K562 (cell line): ENCODE results near the gene ASS1. TPM values are rescaled to one million over a fixed set of nuclear protein-coding genes. Genes with fewer than 3 reads are reported as not detected.
A peak's percentile ranks its signal among the peaks of the same experiment; 100 is the strongest.

ENCODE experiments used
- ATAC-seq: fragments of 200-7000 bp; cut with Tn5 transposase; 3 replicates; pipeline ENCODE4 v1.9.1; 2020; ENCODE audit warnings: moderate library complexity
- BruUV-seq: library from RNA; stranded (reverse); fragments of 400-500 nt; replicated peaks from 2 replicates; lab custom pipeline; 2021; lab: Mats Ljungman, UMichigan
- CTCF ChIA-PET: fragments of 300-600 bp; formaldehyde crosslinking; extraction: SDS; loops from one replicate; lab custom pipeline; 2021; ENCODE audit warnings: low intra/inter-chr PET ratio; lab: Yijun Ruan, JAX
- POLR2A ChIA-PET: fragments of 300-600, 350-650 bp; sonication (Branson Sonifier 250); formaldehyde crosslinking; extraction: SDS; loops from one replicate; lab custom pipeline; 2021; ENCODE audit warnings: antibody characterized with exemption, inconsistent platforms; lab: Yijun Ruan, JAX
- DNase-seq, 4 experiments: peaks; one replicate each; pipeline versions ENCODE4 v3.0.0 to v3.0.0-alpha.2; 2011 to 2018; ENCODE audit warnings: low spot score in 3 of 4, mixed read lengths in 3 of 4; ENCODE audit errors: extremely low read depth in 1 of 4
- FAIRE-seq: peaks from 2 replicates; lab custom pipeline; 2011; peaks lifted over from hg19 to GRCh38; lab: Jason Lieb, UNC
- H2AFZ ChIP-seq: 2 replicates; pipeline ENCODE4 v1.6.0; 2011; ENCODE audit warnings: low read depth, low read length, control low read depth, inconsistent platforms
- H3K27ac ChIP-seq: fragments of 200-600 bp; 3 replicates; pipeline ENCODE4 v1.8.0; 2011; ENCODE audit warnings: low read depth, mild to moderate bottlenecking, control low read depth, inconsistent platforms, low read length, moderate library complexity, mixed read lengths; ENCODE audit errors: extremely low read depth
- H3K27me3 ChIP-seq, 2 experiments: fragments of 300-600 bp in 1 of 2; 2 replicates in 1 of 2; 3 replicates in 1 of 2; pipeline versions ENCODE4 v1.6.0 to v1.8.0; 2011; ENCODE audit warnings: inconsistent platforms in 2 of 2, low read length in 2 of 2, mild to moderate bottlenecking in 1 of 2, mixed read lengths in 1 of 2, moderate library complexity in 1 of 2; ENCODE audit not compliant: control insufficient read depth in 2 of 2, insufficient read depth in 2 of 2
- H3K36me3 ChIP-seq: fragments of 300-600 bp; 3 replicates; pipeline ENCODE4 v1.8.0; 2011; ENCODE audit warnings: mild to moderate bottlenecking, low read length, inconsistent platforms; ENCODE audit not compliant: control insufficient read depth, insufficient read depth
- H3K4me1 ChIP-seq, 2 experiments: fragments of 200-600 bp in 1 of 2; replicated peaks in 1 of 2; 2 replicates in 1 of 2; 3 replicates in 1 of 2; pipeline versions ENCODE4 v1.5.1 to v1.8.0; 2011; ENCODE audit warnings: inconsistent platforms in 2 of 2, low read length in 2 of 2, mild to moderate bottlenecking in 1 of 2, mixed read lengths in 1 of 2, moderate library complexity in 1 of 2; ENCODE audit not compliant: control insufficient read depth in 2 of 2, insufficient read depth in 2 of 2
- H3K4me2 ChIP-seq: 2 replicates; pipeline ENCODE4 v1.6.1; 2011; ENCODE audit warnings: low read length, control low read depth, inconsistent platforms, mixed read lengths; ENCODE audit not compliant: insufficient read depth
- H3K4me3 ChIP-seq: fragments of 200-600 bp; sonication (generic), shearing (Covaris generic); 2 replicates; pipeline ENCODE4 v1.5.1; 2016; ENCODE audit warnings: control low read depth, inconsistent platforms
- H3K79me2 ChIP-seq: fragments of 200-600 bp; 3 replicates; pipeline ENCODE4 v1.8.0; 2011; ENCODE audit warnings: low read length, inconsistent platforms; ENCODE audit not compliant: control insufficient read depth, insufficient read depth
- H3K9ac ChIP-seq, 2 experiments: 2 replicates each; pipeline versions ENCODE4 v1.6.0 to v1.6.1; 2011; ENCODE audit warnings: low read depth in 2 of 2, low read length in 2 of 2, control low read depth in 1 of 2, inconsistent platforms in 1 of 2, mild to moderate bottlenecking in 1 of 2, mixed read lengths in 1 of 2; ENCODE audit not compliant: insufficient read depth in 1 of 2
- H3K9me1 ChIP-seq: one replicate; pipeline ENCODE4 v1.6.0; 2011; ENCODE audit warnings: inconsistent platforms, mild to moderate bottlenecking, low read length, moderate library complexity; ENCODE audit not compliant: control insufficient read depth, insufficient read depth
- H3K9me3 ChIP-seq: replicated peaks from 2 replicates; pipeline ENCODE4 v1.5.1; 2011; ENCODE audit warnings: low read depth, low read length, inconsistent platforms; ENCODE audit not compliant: control insufficient read depth, insufficient read depth
- H4K20me1 ChIP-seq: replicated peaks from 2 replicates; pipeline ENCODE4 v1.6.1; 2011; ENCODE audit warnings: low read length, inconsistent platforms, mixed read lengths; ENCODE audit not compliant: control insufficient read depth, insufficient read depth
- CHCHD3 ChIP-seq: fragments of 250-450 bp; sonication (Bioruptor Pico); IDR thresholded peaks from 2 replicates; pipeline ENCODE4 v2.1.2; 2022; ENCODE audit warnings: mild to moderate bottlenecking
- EP400 ChIP-seq: fragments of 450-650 bp; IDR thresholded peaks from 2 replicates; pipeline ENCODE4 v1.6.1; 2017; ENCODE audit warnings: antibody characterized with exemption, mild to moderate bottlenecking, moderate library complexity
- EWSR1 ChIP-seq: fragments of 450-650 bp; IDR thresholded peaks from 2 replicates; pipeline ENCODE4 v1.6.1; 2018; ENCODE audit warnings: borderline replicate concordance, mild to moderate bottlenecking, low read depth, moderate library complexity; ENCODE audit not compliant: partially characterized antibody
- FOS ChIP-seq: IDR thresholded peaks from 3 replicates; pipeline ENCODE4 v1.6.1; 2011; ENCODE audit not compliant: insufficient read length; ENCODE audit errors: extremely low read depth
- KDM4B ChIP-seq, 2 experiments: fragments of 450-650 bp in 1 of 2; sonication (generic) in 1 of 2; IDR thresholded peaks; 2 replicates each; pipeline ENCODE4 v1.6.1; 2016 to 2017; ENCODE audit warnings: borderline replicate concordance in 2 of 2, antibody characterized with exemption in 1 of 2, low read depth in 1 of 2, mild to moderate bottlenecking in 1 of 2
- MIER1 ChIP-seq: fragments of 450-650 bp; IDR thresholded peaks from 2 replicates; pipeline ENCODE4 v1.6.1; 2016; ENCODE audit warnings: antibody characterized with exemption, mild to moderate bottlenecking, low read depth
- MXI1 ChIP-seq: IDR thresholded peaks from 2 replicates; pipeline ENCODE4 v1.6.1; 2011; ENCODE audit warnings: low read depth, mild to moderate bottlenecking, improper control_type of control experiment, low read length
- NCOA4 ChIP-seq: fragments of 450-650 bp; IDR thresholded peaks from 2 replicates; pipeline ENCODE4 v1.6.1; 2018; ENCODE audit warnings: mild to moderate bottlenecking; ENCODE audit not compliant: partially characterized antibody
- NR1H2 ChIP-seq: sonication (generic); formaldehyde crosslinking; IDR thresholded peaks from 2 replicates; pipeline ENCODE4 v1.4.0; 2020; ENCODE audit warnings: mild to moderate bottlenecking, missing genetic modification reagents
- PHF20 ChIP-seq: fragments of 450-650 bp; IDR thresholded peaks from 2 replicates; pipeline ENCODE4 v1.6.1; 2018; ENCODE audit not compliant: partially characterized antibody
- RHOXF2B ChIP-seq: fragments of 250-450 bp; sonication (Bioruptor Pico); conservative IDR thresholded peaks from 2 replicates; pipeline ENCODE4 v1.5.1; 2021
- SMARCC2 ChIP-seq: fragments of 450-650 bp; IDR thresholded peaks from 2 replicates; pipeline ENCODE4 v1.6.1; 2017; ENCODE audit warnings: antibody characterized with exemption, moderate library complexity, mild to moderate bottlenecking, low read depth
- TAL1 ChIP-seq: fragments of 450-650 bp; IDR thresholded peaks from 2 replicates; pipeline ENCODE4 v1.6.1; 2016; ENCODE audit warnings: mild to moderate bottlenecking
- ZNF589 ChIP-seq: fragments of 200-800 bp; sonication (Bioruptor generic); IDR thresholded peaks from 2 replicates; pipeline ENCODE4 v1.6.1; 2016; ENCODE audit warnings: low read depth, missing genetic modification characterization, missing compliant biosample characterization
- WGBS: fragments of 100-300 bp; shearing (Covaris generic); methylation state at CpG from one replicate; pipeline ENCODE4 v1.1.6; 2016; ENCODE audit warnings: low coverage, mixed read lengths; ENCODE audit not compliant: insufficient coverage; ENCODE audit errors: missing lambda C conversion rate; 5-methylcytosine and 5-hydroxymethylcytosine counted together
- in situ Hi-C: fragments of 300-500 bp; cut with MboI; formaldehyde crosslinking; loops from 4 replicates; pipeline ENCODE4 v1.15.0; 2018; ENCODE audit warnings: inconsistent platforms, mixed read lengths
- intact Hi-C: fragments of 100-400 bp; cut with micrococcal nuclease; formaldehyde crosslinking; loops from 2 replicates; pipeline ENCODE4 v1.14.2; 2022
- polyA plus RNA-seq, 8 experiments: library from polyadenylated mRNA; depleted of rRNA in 4 of 8; stranded (reverse) in 5 of 8; unstranded in 3 of 8; fragments of >200 nt; fragmentation: Nextera tagmentation in 2 of 8; fragmentation: Illumina TruSeq in 1 of 8; extraction: Ambion mirVana in 2 of 8; extraction: Trizol in 1 of 8; gene quantifications; 2 replicates each; pipeline versions ENCODE4 v1.2.1 to v1.2.3, GENCODE V29; 2011 to 2014; ENCODE audit warnings: inconsistent platforms in 1 of 8, missing spikeins in 1 of 8
- total RNA-seq, 7 experiments: library from RNA; depleted of rRNA in 6 of 7; stranded (reverse); fragments of >200 nt in 6 of 7; fragmentation: Illumina TruSeq in 2 of 7; extraction: Trizol in 2 of 7; gene quantifications; 2 replicates each; pipeline versions ENCODE4 v1.2.1 to v1.2.3, GENCODE V29; 2011 to 2021; ENCODE audit warnings: low replicate concordance in 1 of 7
- TF ChIP-seq, protein P1 (sequence below): fragments of 450-650 bp; formaldehyde crosslinking; IDR thresholded peaks from 2 replicates; pipeline ENCODE4 v1.4.0; 2020; ENCODE audit warnings: mild to moderate bottlenecking, mixed read lengths
- TF ChIP-seq, protein P2 (sequence below): fragments of 450-650 bp; IDR thresholded peaks from one replicate; pipeline ENCODE4 v1.6.1; 2018; ENCODE audit warnings: mild to moderate bottlenecking, moderate library complexity; ENCODE audit not compliant: partially characterized antibody
- TF ChIP-seq, protein P3 (sequence below): fragments of 450-650 bp; IDR thresholded peaks from 2 replicates; pipeline ENCODE4 v1.6.1; 2017; ENCODE audit warnings: antibody characterized with exemption
- TF ChIP-seq, protein P4 (sequence below): sonication (generic); formaldehyde crosslinking; IDR thresholded peaks from 2 replicates; pipeline ENCODE4 v1.8.1; 2022; ENCODE audit warnings: missing genetic modification reagents

Gene ASS1
- total and polyA plus RNA-seq, 9 of the 15 experiments (the other 6 are each of a cell fraction or from before 2014, with no cell fraction given) = 1.5 to 5.7 (median 3.7) TPM

DNA sequence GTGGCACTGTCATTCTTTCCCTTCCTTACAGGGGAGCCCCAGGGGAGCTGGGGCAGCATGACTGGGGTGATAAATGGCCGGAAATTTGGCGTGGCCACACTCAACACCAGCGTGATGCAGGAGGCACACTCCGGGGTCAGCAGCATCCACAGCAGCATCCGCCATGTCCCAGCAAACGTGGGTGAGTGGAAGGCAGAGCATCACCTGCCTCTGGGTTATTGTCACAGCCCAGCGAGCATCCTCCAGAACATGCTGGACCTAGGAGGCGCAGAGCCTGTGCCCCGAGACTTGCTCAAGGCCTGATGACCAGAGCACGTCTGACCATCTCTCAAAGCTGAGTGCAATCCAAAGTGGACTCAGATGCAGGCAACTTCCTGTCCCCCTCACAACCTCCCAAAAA is 22.2 kb upstream of the ASS1 start:
- Histone ChIP-seq H3K9me3 (no peaks in the 10 kb centered on the region; the same call in 1 of the 2 replicates), H3K36me3 (no peaks in the 10 kb centered on the region), H4K20me1 (no peaks in the 10 kb centered on the region; the same call in 1 of the 2 replicates), H3K27ac (no peak overlapping the region), H2AFZ (no peak overlapping the region), H3K4me1 (peaks cover 0 to 14% of the 10 kb centered on the region in 2 experiments; a peak in 2 of 5 replicates), H3K9ac (peak overlapping the region in 1 of 2 experiments; percentile 26; a peak in 1 of 4 replicates), H3K27me3 (peaks cover 51 to 88% of the 10 kb centered on the region in 2 experiments), H3K79me2 (no peaks in the 10 kb centered on the region), H3K4me2 (no peak overlapping the region), H3K4me3 (no peak overlapping the region), H3K9me1 (no peaks in the 10 kb centered on the region)
- FAIRE-seq (no peak), ATAC-seq (no peak), DNase-seq (no peak)
- CTCF ChIA-PET = no interaction called here
- BruUV-seq = no TSS peak
- TF ChIP-seq, protein P1, sequence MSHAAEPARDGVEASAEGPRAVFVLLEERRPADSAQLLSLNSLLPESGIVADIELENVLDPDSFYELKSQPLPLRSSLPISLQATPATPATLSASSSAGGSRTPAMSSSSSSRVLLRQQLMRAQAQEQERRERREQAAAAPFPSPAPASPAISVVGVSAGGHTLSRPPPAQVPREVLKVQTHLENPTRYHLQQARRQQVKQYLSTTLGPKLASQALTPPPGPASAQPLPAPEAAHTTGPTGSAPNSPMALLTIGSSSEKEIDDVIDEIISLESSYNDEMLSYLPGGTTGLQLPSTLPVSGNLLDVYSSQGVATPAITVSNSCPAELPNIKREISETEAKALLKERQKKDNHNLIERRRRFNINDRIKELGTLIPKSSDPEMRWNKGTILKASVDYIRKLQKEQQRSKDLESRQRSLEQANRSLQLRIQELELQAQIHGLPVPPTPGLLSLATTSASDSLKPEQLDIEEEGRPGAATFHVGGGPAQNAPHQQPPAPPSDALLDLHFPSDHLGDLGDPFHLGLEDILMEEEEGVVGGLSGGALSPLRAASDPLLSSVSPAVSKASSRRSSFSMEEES (CRISPR knock-in tag) = no peak
- TF ChIP-seq EP400 (no peak), ZNF589 (CRISPR knock-in tag) (no peak), EWSR1 (no peak), PHF20 (no peak), MXI1 (no peak), NR1H2 (CRISPR knock-in tag) (no peak), TAL1 (no peak), KDM4B (IDR thresholded peaks at IDR 0.05; ENCODE audit: borderline replicate concordance in 2 of 2, low read depth in 1 of 2) (no peak), RHOXF2B (no peak), SMARCC2 (no peak), CHCHD3 (CRISPR knock-in tag) (no peak), FOS (no peak), MIER1 (no peak), NCOA4 (no peak)
- TF ChIP-seq, protein P2, sequence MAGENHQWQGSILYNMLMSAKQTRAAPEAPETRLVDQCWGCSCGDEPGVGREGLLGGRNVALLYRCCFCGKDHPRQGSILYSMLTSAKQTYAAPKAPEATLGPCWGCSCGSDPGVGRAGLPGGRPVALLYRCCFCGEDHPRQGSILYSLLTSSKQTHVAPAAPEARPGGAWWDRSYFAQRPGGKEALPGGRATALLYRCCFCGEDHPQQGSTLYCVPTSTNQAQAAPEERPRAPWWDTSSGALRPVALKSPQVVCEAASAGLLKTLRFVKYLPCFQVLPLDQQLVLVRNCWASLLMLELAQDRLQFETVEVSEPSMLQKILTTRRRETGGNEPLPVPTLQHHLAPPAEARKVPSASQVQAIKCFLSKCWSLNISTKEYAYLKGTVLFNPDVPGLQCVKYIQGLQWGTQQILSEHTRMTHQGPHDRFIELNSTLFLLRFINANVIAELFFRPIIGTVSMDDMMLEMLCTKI = no peak
- TF ChIP-seq, protein P3, sequence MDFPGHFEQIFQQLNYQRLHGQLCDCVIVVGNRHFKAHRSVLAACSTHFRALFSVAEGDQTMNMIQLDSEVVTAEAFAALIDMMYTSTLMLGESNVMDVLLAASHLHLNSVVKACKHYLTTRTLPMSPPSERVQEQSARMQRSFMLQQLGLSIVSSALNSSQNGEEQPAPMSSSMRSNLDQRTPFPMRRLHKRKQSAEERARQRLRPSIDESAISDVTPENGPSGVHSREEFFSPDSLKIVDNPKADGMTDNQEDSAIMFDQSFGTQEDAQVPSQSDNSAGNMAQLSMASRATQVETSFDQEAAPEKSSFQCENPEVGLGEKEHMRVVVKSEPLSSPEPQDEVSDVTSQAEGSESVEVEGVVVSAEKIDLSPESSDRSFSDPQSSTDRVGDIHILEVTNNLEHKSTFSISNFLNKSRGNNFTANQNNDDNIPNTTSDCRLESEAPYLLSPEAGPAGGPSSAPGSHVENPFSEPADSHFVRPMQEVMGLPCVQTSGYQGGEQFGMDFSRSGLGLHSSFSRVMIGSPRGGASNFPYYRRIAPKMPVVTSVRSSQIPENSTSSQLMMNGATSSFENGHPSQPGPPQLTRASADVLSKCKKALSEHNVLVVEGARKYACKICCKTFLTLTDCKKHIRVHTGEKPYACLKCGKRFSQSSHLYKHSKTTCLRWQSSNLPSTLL = no peak
- TF ChIP-seq, protein P4, sequence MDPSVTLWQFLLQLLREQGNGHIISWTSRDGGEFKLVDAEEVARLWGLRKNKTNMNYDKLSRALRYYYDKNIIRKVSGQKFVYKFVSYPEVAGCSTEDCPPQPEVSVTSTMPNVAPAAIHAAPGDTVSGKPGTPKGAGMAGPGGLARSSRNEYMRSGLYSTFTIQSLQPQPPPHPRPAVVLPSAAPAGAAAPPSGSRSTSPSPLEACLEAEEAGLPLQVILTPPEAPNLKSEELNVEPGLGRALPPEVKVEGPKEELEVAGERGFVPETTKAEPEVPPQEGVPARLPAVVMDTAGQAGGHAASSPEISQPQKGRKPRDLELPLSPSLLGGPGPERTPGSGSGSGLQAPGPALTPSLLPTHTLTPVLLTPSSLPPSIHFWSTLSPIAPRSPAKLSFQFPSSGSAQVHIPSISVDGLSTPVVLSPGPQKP (CRISPR knock-in tag) = no peak
- in situ Hi-C loops = loop anchor here (10.0 kb wide), 1 partner anchor 758 kb away; the partner anchor contains the start of gene PRRX2
- 1% methylated on average over 10 of the region's 10 CpGs for WGBS
- POLR2A ChIA-PET = interaction anchor here (0.6 to 0.7 kb wide), 2 partner anchors 14 to 159 kb away, joined by 3 read pairs; no protein-coding TSS in a partner anchor
- intact Hi-C loops = no loop called here
